KBM-7 (cell line): ENCODE measurements around the gene RECK.

ENCODE experiments used
- DNase-seq: peaks from one replicate; pipeline ENCODE4 v3.0.0-alpha.2; 2015
- in situ Hi-C: fragments of 300-500 bp; cut with MboI; formaldehyde crosslinking; loops from 2 replicates; pipeline ENCODE4 v1.14.3; 2020; ENCODE audit warnings: low sequenced_read_pairs, low pct_unique_long_range_greater_than_20kb, mixed read lengths

Gene RECK

DNA sequence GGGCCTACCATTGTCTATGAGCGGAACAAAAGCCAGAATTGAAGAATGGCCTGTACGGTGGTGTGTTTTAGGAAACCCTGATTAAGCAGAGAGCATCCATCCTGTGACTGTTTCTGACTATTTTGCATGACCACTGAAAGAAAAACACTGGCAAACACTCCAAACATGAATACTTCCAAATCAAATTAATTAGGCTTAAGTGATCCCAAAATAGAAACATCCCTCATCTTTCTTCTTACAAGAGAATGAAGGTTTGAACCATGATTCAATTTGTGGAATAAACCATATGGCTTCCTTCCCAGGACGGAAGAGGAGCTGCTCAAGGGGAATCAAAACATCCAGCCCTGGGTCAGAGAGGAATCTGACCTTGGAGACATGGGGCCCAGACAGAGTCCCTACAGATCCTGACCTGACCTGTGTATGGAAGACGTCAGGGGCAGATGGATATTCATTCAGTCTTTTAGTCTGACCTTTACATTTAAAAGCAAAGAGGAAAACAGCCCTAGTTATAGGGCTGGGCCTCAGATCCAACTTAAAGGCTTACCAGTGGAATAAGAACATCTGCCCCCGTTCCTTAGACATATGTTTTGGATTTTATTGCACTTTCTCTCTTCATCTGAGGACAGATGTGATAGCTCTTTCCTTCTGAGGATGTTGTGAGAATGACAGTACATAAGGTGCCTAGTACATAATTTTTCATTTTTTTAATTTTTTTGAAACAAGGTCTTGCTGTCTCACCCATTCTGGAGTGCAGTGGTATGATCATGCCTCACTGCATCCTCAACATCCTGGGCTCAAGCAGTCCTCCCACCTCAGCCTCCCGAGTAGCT lies 17.6 kb upstream of the RECK start:
- no peak for DNase-seq
- in situ Hi-C loops, result no loop called here

GRCh38 chr9:36021968-36022367 lies 14.7 kb upstream of the RECK start:
- in situ Hi-C loops, result no loop called here
- no peak for DNase-seq

GRCh38 chr9:36023260-36024048 lies 13.3 kb upstream of the RECK start:
- in situ Hi-C loops, result no loop called here
- DNase-seq, result peak; percentile 64

DNA sequence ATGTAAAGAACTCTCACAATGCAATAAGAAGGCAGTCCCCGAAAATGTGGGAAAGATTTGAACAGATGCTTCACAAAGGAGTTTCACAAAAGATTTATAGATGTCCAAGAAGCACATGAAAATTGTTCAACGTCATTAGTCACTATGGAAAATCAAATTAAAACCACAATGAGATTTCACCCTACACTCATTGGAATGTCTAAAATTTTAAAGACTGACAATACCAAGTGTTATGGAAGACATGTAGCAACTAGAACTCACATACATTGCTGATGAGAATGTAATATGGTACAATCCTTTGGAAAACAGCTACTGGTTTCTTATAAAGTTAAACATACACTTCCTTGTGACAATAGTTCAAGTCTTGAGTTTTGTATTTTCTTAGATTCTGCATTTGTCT lies 11.0 kb upstream of the RECK start:
- no peak for DNase-seq
- in situ Hi-C loops, result no loop called here

- DNase-seq, result no peak
- in situ Hi-C loops, result no loop called here
Measured at GRCh38 chr9:36029202-36029601, 7.5 kb upstream of the RECK start.

GRCh38 chr9:36029765-36030528 lies 6.8 kb upstream of the RECK start:
- in situ Hi-C loops, result no loop called here
- DNase-seq, result no peak

DNA sequence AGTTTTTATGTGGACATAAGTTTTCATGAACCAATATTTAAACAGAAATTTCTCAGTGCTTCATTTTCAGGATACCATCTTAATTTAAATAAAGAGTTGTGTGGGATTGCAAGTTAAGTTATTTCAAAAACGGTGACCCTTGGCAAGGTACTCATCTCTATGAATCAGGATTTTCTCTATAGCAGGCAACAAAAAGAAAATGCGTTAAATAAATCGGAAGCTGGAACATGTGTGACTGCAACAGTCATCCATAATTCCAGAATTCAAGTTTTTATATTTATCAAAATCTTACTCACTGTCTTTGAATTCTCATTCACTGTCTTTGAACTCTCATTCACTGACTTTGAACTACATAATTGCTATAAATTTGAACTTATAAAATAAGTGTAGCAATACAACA lies 5.8 kb upstream of the RECK start:
- no peak for DNase-seq
- in situ Hi-C loops, result no loop called here

DNA sequence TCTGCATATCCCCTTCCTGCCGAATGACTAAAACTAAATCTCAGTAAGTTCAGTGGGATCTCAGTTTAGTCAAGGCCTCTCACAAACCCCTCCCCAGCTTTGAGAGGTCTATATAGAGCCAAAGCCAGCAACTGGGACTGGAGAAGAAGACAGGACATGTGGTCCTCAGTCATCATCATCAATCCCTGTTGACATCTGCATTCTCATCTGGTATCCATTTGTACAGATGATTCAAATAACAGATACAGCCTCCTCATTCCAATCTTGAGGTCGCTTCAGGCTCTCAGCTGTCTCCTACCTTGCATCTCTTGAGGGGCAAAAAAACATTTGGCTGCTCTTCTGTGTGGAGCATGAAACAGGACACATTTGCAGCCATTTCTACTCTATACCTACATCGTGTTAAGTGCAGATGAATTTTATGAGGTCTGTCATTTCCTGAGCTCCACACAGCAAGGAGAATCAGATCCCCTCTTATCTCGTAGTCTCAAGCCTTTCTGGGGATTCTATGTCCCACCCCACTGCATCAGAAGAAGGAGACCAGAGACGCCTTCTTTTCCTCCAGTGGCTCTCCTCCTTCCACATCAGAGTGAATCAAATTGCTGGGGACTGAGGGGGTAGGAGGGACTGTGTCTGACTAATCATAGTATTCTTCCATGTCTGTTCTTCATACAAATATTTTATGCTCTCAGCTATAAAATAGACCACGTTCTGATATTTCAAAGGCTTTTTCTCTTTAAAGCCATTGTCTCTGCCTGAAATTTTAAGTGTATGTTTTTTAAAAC lies 4.7 kb upstream of the RECK start:
- in situ Hi-C loops, result no loop called here
- no peak for DNase-seq

DNA sequence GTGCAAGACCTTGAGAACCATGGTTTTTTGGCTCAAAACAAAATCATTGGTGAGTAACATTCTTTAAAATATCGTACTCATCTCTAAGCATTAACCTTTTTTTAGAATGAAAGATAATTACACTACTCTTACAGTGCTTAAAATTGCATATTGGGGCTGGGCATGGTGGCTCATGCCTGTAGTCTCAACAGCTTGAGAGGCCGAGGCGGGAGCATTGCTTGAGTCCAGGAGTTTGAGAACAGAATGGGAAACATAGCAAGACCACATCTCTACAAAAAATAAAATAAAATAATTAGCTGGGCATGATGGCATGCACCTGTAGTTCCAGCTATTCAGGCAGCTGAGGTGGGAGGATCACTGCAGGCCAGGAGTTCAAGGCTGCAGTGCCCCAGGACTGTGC lies 2.9 kb upstream of the RECK start:
- in situ Hi-C loops, result no loop called here
- no peak for DNase-seq

GRCh38 chr9:36034234-36034633 lies 2.5 kb upstream of the RECK start:
- no peak for DNase-seq
- in situ Hi-C loops, result no loop called here

GRCh38 chr9:36035006-36035405 lies 1.7 kb upstream of the RECK start:
- in situ Hi-C loops, result no loop called here
- DNase-seq, result no peak

- in situ Hi-C loops, result no loop called here
- no peak for DNase-seq
Measured at GRCh38 chr9:36036253-36036779, 397 bp upstream of the RECK start.

- in situ Hi-C loops, result no loop called here
- DNase-seq, result no peak
Measured at GRCh38 chr9:36037549-36038122, 923 bp downstream of the RECK start.

- in situ Hi-C loops, result no loop called here
- no peak for DNase-seq
Measured at GRCh38 chr9:36039121-36039520, 2.4 kb downstream of the RECK start.

DNA sequence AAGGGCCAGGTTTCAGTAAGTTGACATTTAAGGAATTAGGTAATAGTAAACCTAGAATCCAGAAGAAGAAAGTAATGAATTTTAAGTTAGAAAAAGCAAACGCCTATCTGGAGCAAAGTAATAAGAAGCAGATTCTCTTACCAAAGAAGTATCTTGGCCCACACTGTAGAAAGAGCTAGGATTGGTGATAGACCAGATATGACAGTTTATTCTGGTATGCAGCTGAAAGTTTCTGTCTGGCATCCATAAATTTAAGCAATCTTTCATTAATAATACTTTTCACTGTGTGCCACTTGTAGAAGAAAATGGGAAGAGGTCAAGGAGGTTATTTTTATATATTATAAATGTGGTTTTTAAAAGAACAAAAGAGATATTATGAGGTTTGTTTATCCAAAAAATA lies 3.0 kb downstream of the RECK start:
- in situ Hi-C loops, result no loop called here
- no peak for DNase-seq

DNA sequence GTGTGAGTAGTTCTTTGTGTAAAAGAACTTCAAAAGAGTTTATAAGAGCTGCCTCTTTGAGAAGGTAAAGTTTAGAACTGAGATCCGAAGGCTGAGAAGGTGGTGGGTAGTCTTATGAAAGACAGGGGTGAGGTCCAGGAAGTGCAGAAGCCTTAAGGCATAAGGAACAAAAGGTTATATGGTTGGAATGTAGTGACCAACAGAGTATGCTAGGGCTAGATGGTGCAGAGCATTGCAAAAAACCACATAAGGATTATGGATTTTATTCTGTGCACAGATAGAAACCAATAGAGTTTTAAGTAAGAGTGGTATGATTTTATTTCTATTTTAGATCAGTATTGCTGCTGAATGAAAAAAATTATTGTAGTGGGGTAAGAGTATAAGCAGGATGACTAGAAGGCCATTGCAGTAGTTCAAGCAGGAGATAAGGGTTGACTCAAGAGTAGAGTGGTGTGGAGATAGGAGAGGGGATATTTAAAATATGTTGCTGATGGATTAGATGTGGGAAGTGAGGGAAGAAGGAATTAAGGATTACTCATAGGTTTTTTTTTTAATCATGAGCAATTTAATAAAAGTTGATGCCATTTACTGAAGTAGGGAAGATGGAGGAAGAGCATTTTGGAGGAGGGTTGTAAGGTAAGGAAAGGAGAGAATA lies 3.7 kb downstream of the RECK start:
- DNase-seq, result no peak
- in situ Hi-C loops, result no loop called here

GRCh38 chr9:36041506-36041905 lies 4.8 kb downstream of the RECK start:
- in situ Hi-C loops, result no loop called here
- DNase-seq, result peak; percentile 81

- DNase-seq, result no peak
- in situ Hi-C loops, result no loop called here
Measured at GRCh38 chr9:36045610-36046009, 8.9 kb downstream of the RECK start.
